Right ventricle myocardium inferior (tissue), 1 donor: ENCODE data around the gene LIMK2. TPM values are rescaled to one million over a fixed set of nuclear protein-coding genes. Genes with fewer than 3 reads are reported as not detected.
A peak's percentile ranks its signal among the peaks of the same experiment; 100 is the strongest.

Experiments
- ATAC-seq: fragments of 200-7000 bp; cut with Tn5 transposase; one replicate; pipeline ENCODE4 v1.9.1; 2020; ENCODE audit warnings: mild to moderate bottlenecking, moderate library complexity
- DNase-seq: peaks from one replicate; pipeline ENCODE4 v3.0.0; 2021; ENCODE audit errors: missing footprints
- intact Hi-C: fragments of 100-400 bp; cut with DNase I; formaldehyde crosslinking; loops from one replicate; pipeline ENCODE4 v1.11.0; 2022
- total RNA-seq: library from RNA; stranded (reverse); fragmentation: NEBNext Ultra II Directional; extraction: Animal tissue kit (Norgen Biotek cat#: 25700); gene quantifications from one replicate; pipeline ENCODE4 v1.2.1, GENCODE V29; 2021
- donor health status: DM: no; HTN: yes; CAD: no; lungs with severe emphysema.

The LIMK2 gene
- total RNA-seq, 1 donor from 2014 or later = 11.6 TPM

GRCh38 chr22:31279821-31280505 is 67.9 kb downstream of the LIMK2 start:
- intact Hi-C loops = no loop called here
- DNase-seq (no peak), ATAC-seq (no peak)

- no peak for DNase-seq
- intact Hi-C loops = no loop called here
- no peak for ATAC-seq
Measured at GRCh38 chr22:31281733-31282132, 69.6 kb downstream of the LIMK2 start.

GRCh38 chr22:31282748-31283468 is 70.8 kb downstream of the LIMK2 start:
- ATAC-seq = no peak
- intact Hi-C loops = no loop called here
- DNase-seq = no peak

GRCh38 chr22:31284281-31285155 is 72.4 kb downstream of the LIMK2 start:
- intact Hi-C loops = no loop called here
- no peak for ATAC-seq
- DNase-seq = no peak

- no peak for DNase-seq
- no peak for ATAC-seq
- intact Hi-C loops = no loop called here
Measured at GRCh38 chr22:31286360-31287255, 74.5 kb downstream of the LIMK2 start.

- DNase-seq (no peak), ATAC-seq (no peak)
- intact Hi-C loops = no loop called here
Measured at GRCh38 chr22:31287818-31288495, 75.9 kb downstream of the LIMK2 start.

GRCh38 chr22:31288496-31289240 is 76.6 kb downstream of the LIMK2 start:
- ATAC-seq (no peak), DNase-seq (no peak)
- intact Hi-C loops = no loop called here

GRCh38 chr22:31289344-31289743 is 77.2 kb downstream of the LIMK2 start:
- ATAC-seq = no peak
- intact Hi-C loops = no loop called here
- no peak for DNase-seq

- ATAC-seq (peak; percentile 94), DNase-seq (peak; percentile 99)
- intact Hi-C loops = loop anchor here (5.0 kb wide), 2 partner anchors 57 to 78 kb away; partner anchors contain the start of genes LIMK2 and PATZ1
Measured at GRCh38 chr22:31290494-31291471, 78.7 kb downstream of the LIMK2 start.

- ATAC-seq (no peak), DNase-seq (no peak)
- intact Hi-C loops = loop anchor here (2.0 to 5.0 kb wide), 3 partner anchors 21 to 79 kb away; partner anchors contain the start of genes LIMK2 and PATZ1
Measured at GRCh38 chr22:31291481-31292235, 79.6 kb downstream of the LIMK2 start.

- intact Hi-C loops = loop anchor here (2.0 to 5.0 kb wide), 3 partner anchors 20 to 80 kb away; partner anchors contain the start of genes LIMK2 and PATZ1
- ATAC-seq = peak; percentile 79
Measured at GRCh38 chr22:31292236-31292989, 80.3 kb downstream of the LIMK2 start, which contains the start of gene PIK3IP1. PIK3IP1 (minus strand) TSS chr22:31292488; CDS start chr22:31292344, 144 bp downstream.

GRCh38 chr22:31295360-31295759 is 83.3 kb downstream of the LIMK2 start:
- no peak for DNase-seq
- intact Hi-C loops = no loop called here
- no peak for ATAC-seq

More at GRCh38 chr22:31292236-31292989, 80.3 kb downstream of the LIMK2 start, which contains the start of gene PIK3IP1:
- peak; percentile 89 for DNase-seq

- DNase-seq (no peak), ATAC-seq (no peak)
- intact Hi-C loops = no loop called here
Measured at GRCh38 chr22:31295831-31296657, 83.9 kb downstream of the LIMK2 start.

- ATAC-seq (no peak), DNase-seq (no peak)
- intact Hi-C loops = no loop called here
Measured at GRCh38 chr22:31300896-31301295, 88.8 kb downstream of the LIMK2 start.
